ENCODE results near the gene BNC2. TPM values are rescaled to one million over a fixed set of nuclear protein-coding genes. Genes with fewer than 3 reads are reported as not detected.

Gene BNC2
- total RNA-seq, 6 experiments from 2014 or later: 19.0 to 28.7 (median 25.4) TPM

GRCh38 chr9:16611983-16612382, 258.5 kb downstream of the BNC2 start:
- Mint-ChIP-seq H3K27ac (0 out of 2 replicates have a peak overlapping the region, but pooled peaks have one; percentile 16), H3K36me3 (ENCODE audit: low read depth) (no peaks in the 10 kb centered on the region; the same call in 1 of the 2 replicates)
- peak; percentile 41 for DNase-seq

GRCh38 chr9:16611001-16611400, 259.5 kb downstream of the BNC2 start:
- Mint-ChIP-seq H3K4me3 (no peak overlapping the region), H3K4me1 (ENCODE audit: low read depth) (peaks cover 31% of the 10 kb centered on the region), H3K27me3 (ENCODE audit: insufficient read depth) (no peaks in the 10 kb centered on the region), H3K9me3 (no peaks in the 10 kb centered on the region), H3K27ac (no peak overlapping the region), H3K36me3 (ENCODE audit: low read depth) (no peaks in the 10 kb centered on the region; the same call in 1 of the 2 replicates)
- no peak for TF ChIP-seq CTCF (IDR thresholded peaks at IDR 0.05)
- DNase-seq: no peak

More at GRCh38 chr9:16611983-16612382, 258.5 kb downstream of the BNC2 start:
- H3K27me3 Mint-ChIP-seq (ENCODE audit: insufficient read depth): no peaks in the 10 kb centered on the region; the same call in 1 of the 2 replicates
- no peak overlapping the region; the same call in 1 of the 2 replicates for H3K4me3 Mint-ChIP-seq
- H3K4me1 Mint-ChIP-seq (ENCODE audit: low read depth): peaks cover 31% of the 10 kb centered on the region
- H3K9me3 Mint-ChIP-seq: no peaks in the 10 kb centered on the region
- no peak for TF ChIP-seq CTCF (IDR thresholded peaks at IDR 0.05)

GRCh38 chr9:16610538-16610937, 259.9 kb downstream of the BNC2 start:
- Mint-ChIP-seq H3K27me3 (ENCODE audit: insufficient read depth) (no peaks in the 10 kb centered on the region), H3K9me3 (no peaks in the 10 kb centered on the region), H3K4me1 (ENCODE audit: low read depth) (peaks cover 31% of the 10 kb centered on the region), H3K27ac (no peak overlapping the region), H3K36me3 (ENCODE audit: low read depth) (no peaks in the 10 kb centered on the region; the same call in 1 of the 2 replicates), H3K4me3 (no peak overlapping the region)
- DNase-seq: no peak
- TF ChIP-seq CTCF (IDR thresholded peaks at IDR 0.05): no peak

GRCh38 chr9:16608906-16609305, 261.6 kb downstream of the BNC2 start:
- no peak for DNase-seq
- no peaks in the 10 kb centered on the region for H3K27me3 Mint-ChIP-seq (ENCODE audit: insufficient read depth)
- no peaks in the 10 kb centered on the region; the same call in none of the 2 replicates for H3K36me3 Mint-ChIP-seq (ENCODE audit: low read depth)
- no peak for TF ChIP-seq CTCF (IDR thresholded peaks at IDR 0.05)
- H3K27ac Mint-ChIP-seq: no peak overlapping the region
- no peaks in the 10 kb centered on the region for H3K9me3 Mint-ChIP-seq
- no peak overlapping the region for H3K4me3 Mint-ChIP-seq
- H3K4me1 Mint-ChIP-seq (ENCODE audit: low read depth): peaks cover 34% of the 10 kb centered on the region

GRCh38 chr9:16602494-16602893, 268.0 kb downstream of the BNC2 start:
- no peaks in the 10 kb centered on the region; the same call in 1 of the 2 replicates for H3K36me3 Mint-ChIP-seq (ENCODE audit: low read depth)
- no peak overlapping the region for H3K27ac Mint-ChIP-seq
- H3K27me3 Mint-ChIP-seq (ENCODE audit: insufficient read depth): no peaks in the 10 kb centered on the region
- no peak for DNase-seq
- H3K4me3 Mint-ChIP-seq: no peak overlapping the region
- no peak for TF ChIP-seq CTCF (IDR thresholded peaks at IDR 0.05)
- H3K4me1 Mint-ChIP-seq (ENCODE audit: low read depth): peaks cover 11% of the 10 kb centered on the region
- no peaks in the 10 kb centered on the region for H3K9me3 Mint-ChIP-seq
